NCI-H2107 treated with DMSO at 0.1 percent for 48 hours (cell line): Measurements from ENCODE around the gene TAF11L3.
"Not testable (repeated sequence)": the region's sequence is repeated elsewhere in the genome, so short reads cannot be mapped to it uniquely, and the experiment has no call there.

Experiments used
- DNase-seq: peaks from one replicate; lab custom pipeline; 2025; ENCODE audit not compliant: unreplicated experiment; lab: John Stamatoyannopoulos, UW

Gene TAF11L3

GRCh38 chr5:17518067-17518466 lies at the start of gene TAF11L3:
Gene TAF11L3 (plus strand): TSS chr5:17518367.
- not testable (repeated sequence) for DNase-seq

GRCh38 chr5:17470064-17470463 lies 48.1 kb upstream of the TAF11L3 start:
- DNase-seq, result no peak

DNA sequence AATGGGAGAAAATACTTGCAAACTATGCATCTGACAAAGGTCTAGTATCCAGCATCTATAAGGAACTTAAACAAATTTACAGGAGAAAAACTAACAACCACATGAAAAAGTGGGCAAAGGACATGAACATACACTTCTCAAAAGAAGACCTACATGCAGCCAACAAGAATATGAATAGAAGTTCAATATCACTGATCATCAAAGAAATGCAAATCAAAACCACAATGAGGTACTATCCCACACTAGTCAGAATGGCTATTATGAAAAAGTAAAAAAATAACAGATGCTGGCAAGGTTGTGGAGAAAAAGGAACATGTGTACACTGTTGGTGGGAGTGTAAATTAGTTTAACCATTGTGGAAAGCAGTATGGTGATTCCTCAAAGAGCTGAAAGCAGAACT lies 43.1 kb upstream of the TAF11L3 start:
- not testable (repeated sequence) for DNase-seq

GRCh38 chr5:17477043-17477442 lies 41.1 kb upstream of the TAF11L3 start:
- DNase-seq, result no peak

GRCh38 chr5:17477573-17478265 lies 40.4 kb upstream of the TAF11L3 start:
- no peak for DNase-seq

DNA sequence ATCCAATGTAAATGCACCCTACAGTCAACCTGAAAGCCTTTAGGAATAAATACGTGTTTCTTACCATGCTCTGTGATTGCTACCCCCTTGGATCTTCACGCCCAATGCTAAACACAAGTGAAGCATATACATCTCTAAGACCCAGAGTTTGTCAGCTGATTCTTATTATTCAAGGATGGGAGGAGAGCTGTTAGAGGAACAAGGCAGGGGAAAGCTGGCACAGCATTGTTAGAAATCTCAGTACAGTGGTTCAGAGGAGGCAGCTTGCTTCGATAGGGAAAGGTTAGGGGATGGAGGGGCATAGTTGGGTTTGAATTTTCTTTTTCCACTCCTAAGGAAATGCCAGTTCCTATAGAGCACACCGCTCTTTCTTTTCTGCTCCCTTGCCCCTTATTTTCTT lies 36.8 kb upstream of the TAF11L3 start:
- no peak for DNase-seq

DNA sequence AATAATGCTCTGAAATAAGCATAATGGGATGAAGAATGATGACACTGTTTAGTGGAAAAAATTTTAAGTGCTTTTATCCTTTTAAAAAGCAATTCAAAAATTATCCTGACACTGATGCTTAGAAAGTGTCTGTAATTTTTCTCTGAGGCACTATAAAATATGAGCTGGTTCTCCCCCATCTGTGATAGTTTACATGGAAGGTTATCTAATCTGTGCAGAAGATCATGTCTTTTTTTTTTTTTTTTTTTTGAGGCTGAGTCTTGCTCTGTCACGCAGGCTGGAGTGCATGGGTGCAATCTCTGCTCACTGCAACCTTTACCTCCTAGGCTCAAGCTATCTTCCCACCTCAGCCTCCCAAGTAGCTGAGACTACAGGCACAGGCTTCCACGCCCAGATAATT lies 35.4 kb upstream of the TAF11L3 start:
- no peak for DNase-seq

GRCh38 chr5:17486464-17487173 lies 31.5 kb upstream of the TAF11L3 start:
- not testable (repeated sequence) for DNase-seq

- DNase-seq, result no peak
These were observed 31.0 kb upstream of the TAF11L3 start for GRCh38 chr5:17487174-17487512.

- DNase-seq, result not testable (repeated sequence)
These were observed 26.9 kb upstream of the TAF11L3 start for GRCh38 chr5:17491257-17491656.

- no peak for DNase-seq
These were observed 25.4 kb upstream of the TAF11L3 start for GRCh38 chr5:17492770-17493169.

DNA sequence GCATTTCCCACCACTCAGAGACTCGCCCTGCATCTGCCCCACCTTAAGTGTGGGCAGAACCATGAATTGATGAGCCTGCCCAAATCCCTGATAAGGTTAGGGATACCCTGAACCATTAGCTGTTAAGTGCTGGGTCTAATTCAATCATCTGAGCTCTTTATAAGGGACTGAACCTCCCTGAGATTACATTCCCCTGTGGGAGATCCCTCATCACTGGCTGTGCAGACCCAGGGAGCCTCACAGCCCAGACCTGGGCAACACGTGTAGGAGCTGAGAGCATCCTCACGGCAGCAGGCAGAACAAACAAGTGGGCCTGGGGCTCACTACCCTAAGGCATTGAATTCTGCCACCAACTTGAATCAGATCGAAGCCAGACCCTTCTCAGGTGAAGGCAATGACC lies 20.7 kb upstream of the TAF11L3 start:
- DNase-seq, result no peak

GRCh38 chr5:17497931-17498330 lies 20.2 kb upstream of the TAF11L3 start, which contains the start of gene TAF11L2:
Gene TAF11L2 (plus strand): TSS chr5:17498231.
- not testable (repeated sequence) for DNase-seq

DNA sequence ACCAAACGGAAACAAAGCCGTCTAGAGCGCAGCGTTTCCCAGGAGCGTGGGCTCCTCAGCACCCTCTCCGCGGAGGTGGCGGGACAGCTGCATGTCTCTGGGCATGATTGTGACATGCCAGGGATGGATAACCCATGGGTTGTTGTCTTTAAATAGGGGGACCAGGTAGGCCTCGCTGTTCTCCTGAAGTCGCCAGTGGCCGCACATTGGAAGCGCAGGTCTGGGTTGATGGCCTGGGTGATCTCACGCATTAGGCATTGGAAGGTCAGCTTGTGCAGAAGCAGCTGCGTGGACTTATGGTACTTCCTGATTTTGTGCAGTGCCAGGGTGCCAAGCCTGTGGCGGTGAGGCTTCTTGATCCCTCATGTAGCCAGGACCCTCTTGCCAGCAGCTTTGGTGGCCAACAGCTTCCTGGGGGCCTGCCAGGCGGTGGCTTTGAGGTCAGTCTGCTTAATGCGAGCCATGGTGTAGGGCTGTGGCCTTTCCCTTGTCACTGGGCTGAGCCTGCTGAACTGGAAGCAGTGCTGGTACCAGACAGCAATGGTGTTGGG lies 6.3 kb upstream of the TAF11L3 start:
- DNase-seq, result no peak

DNA sequence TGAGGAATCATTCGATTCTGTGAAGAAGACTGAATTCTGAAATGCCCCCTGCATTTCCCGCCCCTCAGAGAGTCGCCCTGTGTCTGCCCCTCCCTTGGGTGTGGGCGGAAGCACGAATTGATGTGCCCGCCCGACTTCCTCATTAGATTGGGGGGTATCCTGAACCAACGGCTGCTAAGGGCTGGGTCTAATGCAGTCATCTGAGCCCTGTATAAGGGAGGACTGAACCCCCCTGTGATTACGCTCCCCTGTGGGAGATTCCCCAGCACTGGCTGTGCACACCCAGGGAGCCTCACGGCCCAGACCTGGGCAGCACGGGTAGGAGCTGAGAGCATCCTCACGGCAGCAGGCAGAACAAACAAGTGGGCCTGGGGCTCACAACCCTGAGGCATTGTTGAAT lies 641 bp upstream of the TAF11L3 start:
- DNase-seq, result not testable (repeated sequence)

DNA sequence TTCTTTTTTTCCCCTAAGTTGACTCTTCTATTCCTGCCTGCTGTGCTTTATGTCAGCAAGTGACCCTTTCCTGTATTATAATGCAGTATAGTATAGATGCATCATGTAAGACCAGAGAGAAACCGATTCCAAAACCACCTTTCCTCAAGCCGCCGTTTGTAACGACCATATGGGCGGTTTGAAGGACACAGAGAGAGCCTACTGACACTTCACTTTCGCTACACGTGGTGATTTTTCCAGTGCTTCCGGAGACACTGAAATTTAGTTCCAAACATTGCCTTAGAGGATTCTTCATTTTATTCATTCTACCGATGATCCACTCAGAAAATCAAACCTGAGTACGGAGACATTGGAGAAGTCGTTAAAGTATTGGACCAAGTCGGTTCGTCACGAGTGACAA lies 1.3 kb downstream of the TAF11L3 start:
- DNase-seq, result not testable (repeated sequence)

- not testable (repeated sequence) for DNase-seq
These were observed 3.3 kb downstream of the TAF11L3 start, which contains the start of gene TAF11L4 for GRCh38 chr5:17521501-17521900. Gene TAF11L4 (plus strand): TSS chr5:17521801.

DNA sequence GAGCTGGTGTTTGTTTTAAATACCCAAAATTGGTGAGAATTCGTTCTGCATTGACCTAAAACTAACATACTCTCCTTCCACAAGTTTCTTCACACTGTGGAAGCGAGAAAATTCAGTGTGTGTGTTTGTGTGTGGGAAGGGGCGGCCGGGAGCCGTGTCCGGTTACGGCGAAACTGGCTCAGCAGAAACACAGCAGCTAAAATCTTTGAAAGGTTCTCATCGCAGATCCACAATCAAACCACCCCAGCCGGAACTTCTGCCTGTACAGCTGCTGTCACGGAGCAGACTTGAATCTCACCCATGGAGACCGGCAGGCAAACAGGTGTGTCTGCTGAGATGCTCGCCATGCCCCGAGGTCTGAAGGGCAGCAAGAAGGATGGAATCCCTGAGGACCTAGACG lies 6.8 kb downstream of the TAF11L3 start, which contains the start of gene TAF11L5:
TSS of gene TAF11L5 (plus strand) at position 301 of the 400 bp plus-strand sequence.
- DNase-seq, result not testable (repeated sequence)

DNA sequence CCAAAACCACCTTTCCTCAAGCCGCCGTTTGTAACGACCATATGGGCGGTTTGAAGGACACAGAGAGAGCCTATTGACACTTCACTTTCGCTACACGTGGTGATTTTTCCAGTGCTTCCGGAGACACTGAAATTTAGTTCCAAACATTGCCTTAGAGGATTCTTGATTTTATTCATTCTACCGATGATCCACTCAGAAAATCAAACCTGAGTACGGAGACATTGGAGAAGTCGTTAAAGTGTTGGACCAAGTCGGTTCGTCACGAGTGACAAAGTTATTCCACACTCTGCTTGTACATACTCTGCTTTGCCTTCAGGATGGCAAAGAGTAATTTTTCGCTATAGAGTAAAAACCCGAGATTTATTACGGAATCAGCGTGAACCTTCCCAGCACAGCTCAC lies 8.3 kb downstream of the TAF11L3 start:
- not testable (repeated sequence) for DNase-seq

DNA sequence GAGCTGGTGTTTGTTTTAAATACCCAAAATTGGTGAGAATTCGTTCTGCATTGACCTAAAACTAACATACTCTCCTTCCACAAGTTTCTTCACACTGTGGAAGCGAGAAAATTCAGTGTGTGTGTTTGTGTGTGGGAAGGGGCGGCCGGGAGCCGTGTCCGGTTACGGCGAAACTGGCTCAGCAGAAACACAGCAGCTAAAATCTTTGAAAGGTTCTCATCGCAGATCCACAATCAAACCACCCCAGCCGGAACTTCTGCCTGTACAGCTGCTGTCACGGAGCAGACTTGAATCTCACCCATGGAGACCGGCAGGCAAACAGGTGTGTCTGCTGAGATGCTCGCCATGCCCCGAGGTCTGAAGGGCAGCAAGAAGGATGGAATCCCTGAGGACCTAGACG lies 10.2 kb downstream of the TAF11L3 start, which contains the start of gene TAF11L6:
TSS of gene TAF11L6 (plus strand) at position 301 of the 400 bp plus-strand sequence.
- DNase-seq, result not testable (repeated sequence)
